Adrenal gland (tissue), 12 donors: ENCODE measurements around the gene BLCAP. TPM values are rescaled to one million over a fixed set of nuclear protein-coding genes. Genes with fewer than 3 reads are reported as not detected.
A peak's percentile ranks its signal among the peaks of the same experiment; 100 is the strongest.

ENCODE experiments used
- DNase-seq, 7 donors: peaks; one replicate each; pipeline ENCODE4 v3.0.0-alpha.2; 2019 to 2020
- H3K27ac ChIP-seq, 5 donors: fragments of 200-600 bp; sonication (generic) in 4 of 5; 1 replicate in 3 of 5; 2 replicates in 2 of 5; pipeline versions ENCODE4 v1.5.1 to v1.8.0; 2016 to 2020; ENCODE audit warnings: mild to moderate bottlenecking in 1 of 5
- H3K27me3 ChIP-seq: fragments of 200-600 bp; 2 replicates; pipeline ENCODE4 v1.8.0; 2021
- H3K36me3 ChIP-seq, 2 donors: fragments of 200-600 bp; replicated peaks in 1 of 2; 1 replicate in 1 of 2; 2 replicates in 1 of 2; pipeline versions ENCODE4 v1.5.1 to v1.8.0; 2018 to 2022
- H3K4me1 ChIP-seq, 2 donors: fragments of 200-600 bp; replicated peaks in 1 of 2; 1 replicate in 1 of 2; 2 replicates in 1 of 2; pipeline versions ENCODE4 v1.5.1 to v1.8.0; 2018 to 2021
- H3K4me3 ChIP-seq, 4 donors: fragments of 200-600 bp; sonication (generic) in 3 of 4; one replicate each; pipeline ENCODE4 v1.5.1; 2016 to 2018
- H3K9me3 ChIP-seq, 3 donors: fragments of 200-600 bp; sonication (generic) in 1 of 3; replicated peaks in 1 of 3; 1 replicate in 2 of 3; 2 replicates in 1 of 3; pipeline versions ENCODE4 v1.5.1 to v1.8.0; 2016 to 2021
- CTCF ChIP-seq, 6 experiments: fragments of 450-650 bp in 4 of 6; fragments of 200-600 bp in 2 of 6; sonication (generic) in 1 of 6; IDR thresholded peaks; 1 replicate in 5 of 6; 2 replicates in 1 of 6; pipeline versions ENCODE4 v1.5.1 to v1.8.0; 2016 to 2021; ENCODE audit warnings: antibody characterized with exemption in 6 of 6, mild to moderate bottlenecking in 2 of 6, moderate library complexity in 1 of 6
- POLR2A ChIP-seq, 2 donors: fragments of 450-650 bp; IDR thresholded peaks; one replicate each; pipeline ENCODE4 v1.6.1; 2017; ENCODE audit warnings: antibody characterized with exemption in 2 of 2, mild to moderate bottlenecking in 2 of 2, moderate library complexity in 1 of 2
- WGBS, 4 donors: extraction: QIAGEN DNeasy Blood & Tissue Kit in 2 of 4; methylation state at CpG; one replicate each; pipeline versions ENCODE4 v1.1.5 to v1.1.7; 2013 to 2017; 5-methylcytosine and 5-hydroxymethylcytosine counted together
- intact Hi-C, 2 donors: fragments of 100-400 bp; cut with DNase I; formaldehyde crosslinking; loops; one replicate each; pipeline versions ENCODE4 v1.14.1 to v1.15.0; 2022 to 2023
- polyA plus RNA-seq, 3 donors: library from polyadenylated mRNA; stranded (reverse); fragments of 200-250 nt in 2 of 3; fragments of 350-450 nt in 1 of 3; fragmentation: Illumina TruSeq in 1 of 3; extraction: RNeasy Lipid Tissue Mini Kit (QIAGEN cat#74804) in 1 of 3; gene quantifications; one replicate each; pipeline ENCODE4 v1.2.3, GENCODE V29; 2013 to 2014
- total RNA-seq, 9 donors: library from RNA; depleted of rRNA in 4 of 9; stranded (reverse); fragments of >200 nt in 4 of 9; fragments of 120-200 nt in 1 of 9; fragmentation: NEBNext Ultra II Directional in 1 of 9; extraction: Animal tissue kit (Norgen Biotek cat#: 25700) in 1 of 9; gene quantifications; one replicate each; pipeline versions ENCODE4 v1.1.0 to v1.2.4, GENCODE V29; 2013 to 2023
- donor health status: healthy with polysubstance abuse.
- donor health status: Bipolar disorder and iron deficiency.
- donor health status: DM: yes; HTN: yes; CAD: no.
- donor health status: DM: no; HTN: no; CAD: no.
- donor health status: DM: no; HTN: no; CAD: no.
- donor health status: DM: yes; HTN: yes; CAD: no.

BLCAP gene
- total and polyA plus RNA-seq, 12 donors: 50.2 to 105 (median 68.4) TPM

- DNase-seq: peak in 2 of 7 donors; percentile 11 to 53
- intact Hi-C loops: loop anchor here in 1 of 2 donors (10.0 kb wide), 1 partner anchor 115 kb away; no protein-coding TSS in a partner anchor
- Histone ChIP-seq H3K27me3 (no peaks in the 10 kb centered on the region), H3K4me3 (no peak overlapping the region), H3K9me3 (no peaks in the 10 kb centered on the region), H3K27ac (peak overlapping the region in 1 of 5 donors; percentile 37), H3K36me3 (peaks cover 0 to 21% of the 10 kb centered on the region in 2 donors), H3K4me1 (peaks cover 0 to 32% of the 10 kb centered on the region in 2 donors)
- no peak for TF ChIP-seq POLR2A (IDR thresholded peaks at IDR 0.05)
- TF ChIP-seq CTCF (IDR thresholded peaks at IDR 0.05): no peak
- WGBS, 4 donors: 83 to 90% (median 86%) methylated on average over 22 to 39 of the region's 39 CpGs
Measured at GRCh38 chr20:37519508-37520418, 7.9 kb downstream of the BLCAP start.

- peaks cover 0 to 23% of the 10 kb centered on the region in 2 donors for H3K4me1 ChIP-seq
- no peak for TF ChIP-seq POLR2A (IDR thresholded peaks at IDR 0.05)
- TF ChIP-seq CTCF (IDR thresholded peaks at IDR 0.05): no peak
- H3K36me3 ChIP-seq: peaks cover 0 to 23% of the 10 kb centered on the region in 2 donors
- no peaks in the 10 kb centered on the region for H3K27me3 ChIP-seq
- H3K4me3 ChIP-seq: no peak overlapping the region
- WGBS, 4 donors: 66 to 75% (median 70%) methylated on average over 23 to 30 of the region's 30 CpGs
- peak in 4 of 7 donors; percentile 8 to 69 (median 50) for DNase-seq
- H3K9me3 ChIP-seq: no peaks in the 10 kb centered on the region
- intact Hi-C loops: no loop called here
- peak overlapping the region in 1 of 5 donors; percentile 58 for H3K27ac ChIP-seq
Measured at GRCh38 chr20:37518606-37519507, 8.8 kb downstream of the BLCAP start.

GRCh38 chr20:37518059-37518458 lies 9.6 kb downstream of the BLCAP start:
- peaks cover 0 to 23% of the 10 kb centered on the region in 2 donors for H3K36me3 ChIP-seq
- no peak overlapping the region for H3K4me3 ChIP-seq
- intact Hi-C loops: no loop called here
- peaks cover 0 to 23% of the 10 kb centered on the region in 2 donors for H3K4me1 ChIP-seq
- no peaks in the 10 kb centered on the region for H3K9me3 ChIP-seq
- H3K27ac ChIP-seq: no peak overlapping the region
- DNase-seq: peak in 1 of 7 donors; percentile 44
- no peaks in the 10 kb centered on the region for H3K27me3 ChIP-seq
- TF ChIP-seq POLR2A (IDR thresholded peaks at IDR 0.05): no peak
- TF ChIP-seq CTCF (IDR thresholded peaks at IDR 0.05): no peak
- 86 to 91% (median 88%) methylated on average over 7 of the region's 7 CpGs for WGBS, 4 donors
